SK-N-SH (cell line): ENCODE measurements around the gene CUX1.

Experiments
- EZH2phosphoT487 ChIP-seq: fragments of 200-600 bp; sonication (generic); IDR thresholded peaks from 2 replicates; pipeline ENCODE4 v1.6.1; 2017; ENCODE audit warnings: low read depth, mixed run types, mild to moderate bottlenecking, antibody characterized with exemption, moderate library complexity, borderline replicate concordance
- FOXM1 ChIP-seq: IDR thresholded peaks from 2 replicates; pipeline ENCODE4 v1.4.0; 2012; ENCODE audit warnings: low read depth, mild to moderate bottlenecking
- POLR2AphosphoS5 ChIP-seq: IDR thresholded peaks from 2 replicates; pipeline ENCODE4 v1.6.1; 2012; ENCODE audit warnings: low read depth, low read length
- RCOR1 ChIP-seq: fragments of 150-350 bp; IDR thresholded peaks from 2 replicates; pipeline ENCODE4 v1.6.1; 2017; ENCODE audit warnings: antibody characterized with exemption, low read length
- TEAD4 ChIP-seq: IDR thresholded peaks from 2 replicates; pipeline ENCODE4 v1.4.0; 2012; ENCODE audit warnings: mild to moderate bottlenecking, borderline replicate concordance; ENCODE audit not compliant: insufficient read depth
- TF ChIP-seq, protein P1 (sequence below): fragments of 200-600 bp; sonication (generic); IDR thresholded peaks from 2 replicates; pipeline ENCODE4 v1.6.1; 2017; ENCODE audit warnings: antibody characterized with exemption, mild to moderate bottlenecking, moderate library complexity
- TF ChIP-seq, protein P2 (sequence below): IDR thresholded peaks from 2 replicates; pipeline ENCODE4 v1.4.0; 2012; ENCODE audit warnings: low read depth, borderline replicate concordance

DNA sequence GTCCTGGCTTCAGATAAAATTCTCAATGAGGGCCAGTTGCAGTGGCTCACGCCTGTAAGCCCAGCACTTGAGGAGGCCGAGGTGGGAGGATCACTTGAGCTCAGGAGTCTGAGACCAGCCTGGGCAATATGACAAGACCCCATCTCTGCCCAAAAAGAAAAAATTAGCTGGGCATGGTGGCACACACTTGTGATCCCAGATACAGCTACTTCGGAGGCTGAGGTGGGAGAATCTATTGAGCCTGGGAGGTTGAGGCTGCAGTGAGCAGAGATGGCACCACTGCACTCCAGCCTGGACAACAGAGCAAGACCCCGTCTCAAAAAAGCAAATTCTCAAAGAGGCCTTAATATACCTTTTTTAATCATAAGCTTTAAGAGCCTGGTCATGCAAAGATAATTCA, 142.9 kb downstream of the CUX1 start:
- TF ChIP-seq EZH2phosphoT487 (no peak), POLR2AphosphoS5 (no peak), TEAD4 (no peak), FOXM1 (no peak), RCOR1 (no peak)
- TF ChIP-seq, protein P1, sequence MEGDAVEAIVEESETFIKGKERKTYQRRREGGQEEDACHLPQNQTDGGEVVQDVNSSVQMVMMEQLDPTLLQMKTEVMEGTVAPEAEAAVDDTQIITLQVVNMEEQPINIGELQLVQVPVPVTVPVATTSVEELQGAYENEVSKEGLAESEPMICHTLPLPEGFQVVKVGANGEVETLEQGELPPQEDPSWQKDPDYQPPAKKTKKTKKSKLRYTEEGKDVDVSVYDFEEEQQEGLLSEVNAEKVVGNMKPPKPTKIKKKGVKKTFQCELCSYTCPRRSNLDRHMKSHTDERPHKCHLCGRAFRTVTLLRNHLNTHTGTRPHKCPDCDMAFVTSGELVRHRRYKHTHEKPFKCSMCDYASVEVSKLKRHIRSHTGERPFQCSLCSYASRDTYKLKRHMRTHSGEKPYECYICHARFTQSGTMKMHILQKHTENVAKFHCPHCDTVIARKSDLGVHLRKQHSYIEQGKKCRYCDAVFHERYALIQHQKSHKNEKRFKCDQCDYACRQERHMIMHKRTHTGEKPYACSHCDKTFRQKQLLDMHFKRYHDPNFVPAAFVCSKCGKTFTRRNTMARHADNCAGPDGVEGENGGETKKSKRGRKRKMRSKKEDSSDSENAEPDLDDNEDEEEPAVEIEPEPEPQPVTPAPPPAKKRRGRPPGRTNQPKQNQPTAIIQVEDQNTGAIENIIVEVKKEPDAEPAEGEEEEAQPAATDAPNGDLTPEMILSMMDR = no peak
- TF ChIP-seq, protein P2, sequence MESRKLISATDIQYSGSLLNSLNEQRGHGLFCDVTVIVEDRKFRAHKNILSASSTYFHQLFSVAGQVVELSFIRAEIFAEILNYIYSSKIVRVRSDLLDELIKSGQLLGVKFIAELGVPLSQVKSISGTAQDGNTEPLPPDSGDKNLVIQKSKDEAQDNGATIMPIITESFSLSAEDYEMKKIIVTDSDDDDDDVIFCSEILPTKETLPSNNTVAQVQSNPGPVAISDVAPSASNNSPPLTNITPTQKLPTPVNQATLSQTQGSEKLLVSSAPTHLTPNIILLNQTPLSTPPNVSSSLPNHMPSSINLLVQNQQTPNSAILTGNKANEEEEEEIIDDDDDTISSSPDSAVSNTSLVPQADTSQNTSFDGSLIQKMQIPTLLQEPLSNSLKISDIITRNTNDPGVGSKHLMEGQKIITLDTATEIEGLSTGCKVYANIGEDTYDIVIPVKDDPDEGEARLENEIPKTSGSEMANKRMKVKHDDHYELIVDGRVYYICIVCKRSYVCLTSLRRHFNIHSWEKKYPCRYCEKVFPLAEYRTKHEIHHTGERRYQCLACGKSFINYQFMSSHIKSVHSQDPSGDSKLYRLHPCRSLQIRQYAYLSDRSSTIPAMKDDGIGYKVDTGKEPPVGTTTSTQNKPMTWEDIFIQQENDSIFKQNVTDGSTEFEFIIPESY = no peak
